NCI-H82 treated with DMSO at 0.1 percent for 48 hours (cell line): ENCODE data around the gene ABAT.
"Not testable (repeated sequence)": the region's sequence is repeated elsewhere in the genome, so short reads cannot be mapped to it uniquely, and the experiment has no call there.

Source experiments
- DNase-seq: peaks from one replicate; lab custom pipeline; 2025; ENCODE audit not compliant: unreplicated experiment; lab: John Stamatoyannopoulos, UW

ABAT gene

GRCh38 chr16:8648877-8649276 is 25.5 kb upstream of the ABAT start:
- no peak for DNase-seq

GRCh38 chr16:8649829-8650554 is 24.4 kb upstream of the ABAT start:
- no peak for DNase-seq

GRCh38 chr16:8651958-8652357 is 22.5 kb upstream of the ABAT start:
- DNase-seq = not testable (repeated sequence)

- no peak for DNase-seq
Observed at GRCh38 chr16:8655184-8655717, 19.2 kb upstream of the ABAT start.

GRCh38 chr16:8656376-8656775 is 18.0 kb upstream of the ABAT start:
- DNase-seq = no peak

- DNase-seq = peak; percentile 14
Observed at GRCh38 chr16:8660841-8661301, 13.5 kb upstream of the ABAT start.

GRCh38 chr16:8661703-8662102 is 12.7 kb upstream of the ABAT start:
- DNase-seq = no peak

GRCh38 chr16:8663192-8664089 is 11.0 kb upstream of the ABAT start:
- DNase-seq = no peak

- DNase-seq = no peak
Observed at GRCh38 chr16:8665529-8665928, 8.9 kb upstream of the ABAT start.

- DNase-seq = no peak
Observed at GRCh38 chr16:8667492-8667891, 6.9 kb upstream of the ABAT start.

GRCh38 chr16:8668113-8668512 is 6.3 kb upstream of the ABAT start:
- no peak for DNase-seq

GRCh38 chr16:8669481-8669880 is 4.9 kb upstream of the ABAT start:
- DNase-seq = no peak

GRCh38 chr16:8670014-8670560 is 4.3 kb upstream of the ABAT start:
- DNase-seq = no peak

GRCh38 chr16:8673611-8674412 is 605 bp upstream of the ABAT start:
- DNase-seq = no peak

GRCh38 chr16:8675183-8676159 is 1.1 kb downstream of the ABAT start:
- DNase-seq = no peak

- no peak for DNase-seq
Observed at GRCh38 chr16:8676160-8676547, 1.7 kb downstream of the ABAT start.

GRCh38 chr16:8676737-8677375 is 2.4 kb downstream of the ABAT start:
- no peak for DNase-seq

- no peak for DNase-seq
Observed at GRCh38 chr16:8677481-8677880, 3.1 kb downstream of the ABAT start.
